HFFc6 (cell line): ENCODE measurements around the gene SYNC. TPM values are rescaled to one million over a fixed set of nuclear protein-coding genes. Genes with fewer than 3 reads are reported as not detected.
"Not testable (repeated sequence)": the region's sequence is repeated elsewhere in the genome, so short reads cannot be mapped to it uniquely, and the experiment has no call there.

Experiments used
- DNase-seq: peaks from one replicate; pipeline ENCODE4 v3.0.0-alpha.2; 2018
- H3K27ac Mint-ChIP-seq: 2 replicates; pipeline ENCODE4 v1.8.0; 2020; ENCODE audit warnings: mild to moderate bottlenecking, mixed read lengths
- H3K27me3 Mint-ChIP-seq: 2 replicates; pipeline ENCODE4 v1.8.0; 2021; ENCODE audit warnings: mild to moderate bottlenecking, moderate library complexity, mixed read lengths; ENCODE audit not compliant: insufficient read depth
- H3K36me3 Mint-ChIP-seq: 2 replicates; pipeline ENCODE4 v1.8.0; 2021; ENCODE audit warnings: low read depth, mixed read lengths
- H3K4me1 Mint-ChIP-seq: 2 replicates; pipeline ENCODE4 v1.8.0; 2020; ENCODE audit warnings: low read depth, mixed read lengths
- H3K4me3 Mint-ChIP-seq: 2 replicates; pipeline ENCODE4 v1.8.0; 2020; ENCODE audit warnings: mild to moderate bottlenecking, moderate library complexity, mixed read lengths
- H3K9me3 Mint-ChIP-seq: 2 replicates; pipeline ENCODE4 v1.8.0; 2020; ENCODE audit warnings: mild to moderate bottlenecking, mixed read lengths
- total RNA-seq, 6 experiments: library from RNA; stranded (reverse); fragmentation: NEBNext Ultra II Directional; extraction: Animal tissue kit (Norgen Biotek cat#: 25700); gene quantifications; 2 replicates in 1 of 6; 3 replicates in 5 of 6; pipeline ENCODE4 v1.2.3, GENCODE V29; 2021
- TF ChIP-seq, protein P1 (sequence below): fragments of 200-600 bp; sonication (generic); IDR thresholded peaks from 2 replicates; pipeline ENCODE4 v1.5.0; 2021; ENCODE audit warnings: antibody characterized with exemption, mild to moderate bottlenecking

SYNC gene
- total RNA-seq, 6 experiments from 2014 or later, result 40.8 to 51.1 (median 48.1) TPM

- TF ChIP-seq, protein P1, sequence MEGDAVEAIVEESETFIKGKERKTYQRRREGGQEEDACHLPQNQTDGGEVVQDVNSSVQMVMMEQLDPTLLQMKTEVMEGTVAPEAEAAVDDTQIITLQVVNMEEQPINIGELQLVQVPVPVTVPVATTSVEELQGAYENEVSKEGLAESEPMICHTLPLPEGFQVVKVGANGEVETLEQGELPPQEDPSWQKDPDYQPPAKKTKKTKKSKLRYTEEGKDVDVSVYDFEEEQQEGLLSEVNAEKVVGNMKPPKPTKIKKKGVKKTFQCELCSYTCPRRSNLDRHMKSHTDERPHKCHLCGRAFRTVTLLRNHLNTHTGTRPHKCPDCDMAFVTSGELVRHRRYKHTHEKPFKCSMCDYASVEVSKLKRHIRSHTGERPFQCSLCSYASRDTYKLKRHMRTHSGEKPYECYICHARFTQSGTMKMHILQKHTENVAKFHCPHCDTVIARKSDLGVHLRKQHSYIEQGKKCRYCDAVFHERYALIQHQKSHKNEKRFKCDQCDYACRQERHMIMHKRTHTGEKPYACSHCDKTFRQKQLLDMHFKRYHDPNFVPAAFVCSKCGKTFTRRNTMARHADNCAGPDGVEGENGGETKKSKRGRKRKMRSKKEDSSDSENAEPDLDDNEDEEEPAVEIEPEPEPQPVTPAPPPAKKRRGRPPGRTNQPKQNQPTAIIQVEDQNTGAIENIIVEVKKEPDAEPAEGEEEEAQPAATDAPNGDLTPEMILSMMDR, result no peak
- DNase-seq, result no peak
- H3K27me3 Mint-ChIP-seq, result peaks cover 5% of the 10 kb centered on the region; the same call in 1 of the 2 replicates
- no peaks in the 10 kb centered on the region for H3K9me3 Mint-ChIP-seq
- H3K36me3 Mint-ChIP-seq, result no peaks in the 10 kb centered on the region; the same call in 1 of the 2 replicates
- H3K27ac Mint-ChIP-seq, result no peak overlapping the region
- H3K4me1 Mint-ChIP-seq, result peaks cover 30% of the 10 kb centered on the region
- no peak overlapping the region for H3K4me3 Mint-ChIP-seq
Observed at GRCh38 chr1:32706491-32706890, 3.9 kb upstream of the SYNC start.

DNA sequence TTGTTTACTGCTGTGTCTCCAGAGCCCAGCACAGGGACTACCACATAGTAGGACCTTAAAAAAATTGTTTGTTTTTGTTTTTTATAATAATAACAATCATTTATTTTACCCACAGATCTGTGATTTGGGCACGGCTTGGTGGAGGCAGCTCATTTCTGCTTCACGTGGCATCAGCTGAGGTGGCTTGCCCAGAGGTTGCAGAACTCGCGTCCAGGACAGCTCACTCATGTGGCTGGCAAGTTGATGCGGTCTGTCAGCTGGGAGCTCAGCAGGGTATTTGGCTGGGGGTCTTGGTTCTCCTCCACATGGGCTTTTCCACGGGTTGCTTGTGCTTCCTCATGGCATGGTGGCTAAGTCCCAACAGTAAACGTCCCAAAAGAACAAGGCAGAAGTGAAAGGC, 2.9 kb upstream of the SYNC start:
- no peak for DNase-seq
- H3K36me3 Mint-ChIP-seq, result peaks cover 5% of the 10 kb centered on the region
- peaks cover 39% of the 10 kb centered on the region for H3K4me1 Mint-ChIP-seq
- H3K4me3 Mint-ChIP-seq, result no peak overlapping the region
- TF ChIP-seq, protein P1, result no peak
- H3K9me3 Mint-ChIP-seq, result no peaks in the 10 kb centered on the region
- H3K27me3 Mint-ChIP-seq, result peaks cover 5% of the 10 kb centered on the region; the same call in 1 of the 2 replicates
- H3K27ac Mint-ChIP-seq, result no peak overlapping the region

GRCh38 chr1:32703479-32704291, 1.1 kb upstream of the SYNC start:
- TF ChIP-seq, protein P1, result no peak
- Mint-ChIP-seq H3K36me3 (peaks cover 7% of the 10 kb centered on the region), H3K27ac (peak overlapping the region; percentile 98), H3K4me3 (peak overlapping the region; percentile 78), H3K4me1 (peaks cover 54% of the 10 kb centered on the region), H3K27me3 (peaks cover 2% of the 10 kb centered on the region; the same call in 1 of the 2 replicates), H3K9me3 (no peaks in the 10 kb centered on the region)
- peak; percentile 95 for DNase-seq

DNA sequence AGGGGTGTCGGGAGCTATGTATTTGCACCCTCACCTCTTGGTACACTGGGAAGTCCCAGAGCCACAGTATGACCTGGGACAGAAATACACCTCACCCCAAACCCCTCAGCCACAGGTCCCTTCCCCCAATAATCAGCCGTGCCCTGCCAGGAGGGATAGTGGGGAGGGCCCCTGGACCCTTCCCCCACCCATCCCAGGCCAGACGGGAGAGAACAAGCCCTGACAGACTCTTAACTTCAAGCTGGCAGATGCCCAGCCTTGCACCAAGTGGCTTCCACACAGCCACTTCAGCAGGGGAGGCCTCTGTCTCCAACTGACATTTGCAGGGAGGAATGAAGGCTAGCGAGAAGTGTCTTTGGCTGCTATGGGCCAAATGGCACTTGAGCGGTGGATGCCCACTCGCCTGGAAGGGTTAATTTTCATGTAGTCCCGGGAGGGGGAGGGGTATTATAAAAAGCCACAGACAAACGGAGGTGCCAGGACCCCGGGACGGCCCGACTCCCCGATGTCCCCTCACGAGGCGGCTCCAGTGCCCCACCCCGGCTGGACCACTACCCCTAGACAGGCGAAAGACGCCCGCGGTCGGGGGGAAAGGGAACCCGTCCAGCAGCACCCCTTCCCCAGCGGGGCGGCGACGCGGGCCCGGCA, 495 bp downstream of the SYNC start:
- H3K27ac Mint-ChIP-seq, result peak overlapping the region; percentile 81
- peaks cover 10% of the 10 kb centered on the region for H3K36me3 Mint-ChIP-seq
- peak; percentile 15 for DNase-seq
- no peaks in the 10 kb centered on the region for H3K9me3 Mint-ChIP-seq
- TF ChIP-seq, protein P1, result no peak
- H3K4me3 Mint-ChIP-seq, result peak overlapping the region; percentile 92
- H3K4me1 Mint-ChIP-seq, result peaks cover 54% of the 10 kb centered on the region
- H3K27me3 Mint-ChIP-seq, result peaks cover 2% of the 10 kb centered on the region; the same call in 1 of the 2 replicates

DNA sequence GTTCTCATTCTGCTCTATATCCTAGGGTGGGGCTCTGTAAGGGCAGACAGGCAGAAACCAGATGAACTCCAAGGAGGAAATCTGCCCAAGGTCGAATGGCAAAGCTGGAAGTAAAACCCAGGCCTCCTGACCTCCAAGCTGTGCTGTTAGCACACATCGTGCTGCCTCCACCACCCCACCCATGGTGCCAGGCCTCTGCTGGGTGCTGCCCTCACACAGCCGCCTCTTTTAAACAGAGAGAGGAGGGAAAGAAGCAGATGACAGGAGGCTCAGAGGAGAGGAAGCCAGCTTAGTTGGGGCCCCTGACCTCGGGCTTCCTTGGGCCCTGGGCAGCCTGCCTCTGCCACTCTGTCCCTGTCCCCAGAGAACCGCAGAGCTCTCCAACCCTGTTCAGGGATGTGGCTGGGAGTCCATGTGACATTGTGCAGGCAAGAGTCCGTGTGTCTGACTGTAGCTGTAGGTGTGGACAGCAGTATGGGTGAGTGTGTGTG, 1.1 kb downstream of the SYNC start:
- Mint-ChIP-seq H3K27me3 (peaks cover 2% of the 10 kb centered on the region; the same call in 1 of the 2 replicates), H3K9me3 (no peaks in the 10 kb centered on the region), H3K4me3 (peak overlapping the region; percentile 92), H3K4me1 (peaks cover 50% of the 10 kb centered on the region), H3K27ac (peak overlapping the region; percentile 81), H3K36me3 (peaks cover 10% of the 10 kb centered on the region)
- TF ChIP-seq, protein P1, result no peak
- DNase-seq, result no peak

GRCh38 chr1:32696996-32697395, 5.6 kb downstream of the SYNC start:
- Mint-ChIP-seq H3K36me3 (peaks cover 33% of the 10 kb centered on the region), H3K4me1 (peaks cover 52% of the 10 kb centered on the region)
- DNase-seq, H3K4me3 Mint-ChIP-seq, H3K27ac Mint-ChIP-seq, H3K27me3 Mint-ChIP-seq, H3K9me3 Mint-ChIP-seq: not testable (repeated sequence)
